Measurements from ENCODE around the gene PDE8B.
"Not testable (repeated sequence)": the region's sequence is repeated elsewhere in the genome, so short reads cannot be mapped to it uniquely, and the experiment has no call there.

PDE8B gene

DNA sequence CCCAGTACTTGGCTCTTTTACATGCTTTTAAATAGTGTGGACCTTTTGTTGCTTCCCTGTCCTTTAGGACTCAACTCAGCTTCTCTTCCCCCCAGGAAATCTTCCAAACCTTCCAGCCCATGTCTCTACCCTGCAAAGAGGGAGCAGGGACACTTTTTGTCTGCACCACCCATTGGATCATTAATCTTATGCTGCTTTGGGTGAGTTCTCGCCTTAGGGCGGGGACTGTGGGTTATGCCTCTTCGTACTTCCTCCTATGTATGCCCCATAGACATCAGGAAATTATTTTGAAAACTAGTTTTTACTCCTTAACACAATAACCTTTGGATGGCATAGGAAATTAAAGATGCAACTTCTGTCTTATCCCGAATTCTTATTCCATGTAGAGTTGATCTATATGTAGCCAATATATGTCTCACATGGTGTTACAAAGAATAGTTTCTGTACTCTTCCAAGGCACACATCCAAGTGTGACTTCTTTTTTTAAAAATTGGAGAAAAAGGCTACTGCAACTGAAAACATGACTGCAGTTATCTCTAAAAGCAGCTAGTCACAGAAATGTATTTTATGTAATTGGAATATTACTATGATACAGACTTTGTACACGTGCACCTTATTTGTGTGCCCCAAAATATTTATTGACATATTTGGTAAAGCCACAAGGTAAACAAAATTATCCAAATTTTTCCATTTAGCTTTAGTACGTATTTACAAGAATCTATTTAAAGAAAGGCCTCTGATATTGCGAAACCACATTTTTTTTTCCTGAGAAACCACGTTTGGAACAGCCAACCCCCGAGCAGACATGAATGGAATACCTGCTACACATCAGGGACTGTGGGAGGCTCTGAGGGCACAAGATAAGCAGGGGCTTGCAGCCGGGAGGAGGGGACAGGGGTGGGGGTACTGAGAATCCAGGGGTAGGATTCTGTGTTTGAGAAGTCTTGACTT is 148.1 kb downstream of the PDE8B start:
- no peak for DNase-seq (ENCODE audit: low spot score)

GRCh38 chr5:77359231-77359630 is 148.8 kb downstream of the PDE8B start:
- DNase-seq (ENCODE audit: low spot score) = no peak

GRCh38 chr5:77360381-77360780 is 149.9 kb downstream of the PDE8B start:
- DNase-seq (ENCODE audit: low spot score) = no peak

DNA sequence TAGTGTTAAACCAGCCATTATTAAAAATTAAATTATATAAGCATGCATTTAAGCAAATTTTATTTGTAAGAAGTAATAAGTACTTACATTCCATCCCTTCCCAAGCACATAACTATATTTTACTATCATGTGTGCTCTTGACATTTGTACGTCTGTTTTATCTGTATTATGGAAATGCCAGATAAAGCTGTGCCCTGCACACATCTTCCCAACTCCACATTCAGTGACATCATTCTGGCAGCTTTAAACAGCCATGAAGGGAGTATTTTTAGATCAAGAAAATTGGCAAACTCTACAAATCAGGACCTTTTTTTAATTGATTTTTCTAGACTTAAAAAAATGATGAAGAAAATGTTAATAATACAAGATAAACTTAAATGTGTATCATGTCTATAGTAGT is 150.5 kb downstream of the PDE8B start:
- DNase-seq (ENCODE audit: low spot score) = no peak

DNA sequence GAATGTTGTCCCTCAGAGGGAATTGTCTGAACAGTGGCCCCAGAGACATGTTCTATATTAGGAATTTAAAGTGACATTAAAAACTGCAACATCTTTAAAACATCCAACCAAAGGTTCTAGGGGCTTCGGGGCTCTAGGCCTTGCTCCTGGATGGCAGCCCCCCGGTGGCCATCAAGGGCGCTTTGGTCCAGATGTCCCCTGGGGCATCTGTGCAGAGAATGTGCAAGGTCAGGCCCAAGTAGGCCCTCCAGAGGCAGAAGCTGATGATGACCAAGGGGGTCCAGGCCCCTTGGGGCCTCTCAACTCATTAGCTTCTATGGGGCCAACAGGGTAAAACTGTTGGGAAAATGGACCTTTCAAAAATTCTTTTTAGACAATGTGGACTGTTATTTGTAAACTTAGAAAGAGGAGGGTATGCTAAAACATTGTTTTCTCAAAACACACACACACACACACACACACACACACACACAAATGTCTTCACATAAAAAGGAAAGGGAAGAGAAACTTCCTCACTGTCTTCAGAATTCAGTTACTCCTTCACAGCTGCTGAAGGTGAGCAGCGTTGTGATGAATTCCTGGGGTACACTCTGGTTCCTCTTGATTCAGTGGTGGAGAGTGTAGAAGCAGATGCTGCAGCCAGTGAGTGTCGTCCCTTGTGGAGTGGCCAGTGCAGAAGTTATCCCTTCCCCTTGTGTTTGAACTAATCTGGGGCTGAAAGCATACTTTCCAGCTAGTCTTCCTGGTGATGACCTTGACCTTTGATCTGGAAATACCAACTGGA is 156.4 kb downstream of the PDE8B start:
- DNase-seq (ENCODE audit: low spot score) = no peak

DNA sequence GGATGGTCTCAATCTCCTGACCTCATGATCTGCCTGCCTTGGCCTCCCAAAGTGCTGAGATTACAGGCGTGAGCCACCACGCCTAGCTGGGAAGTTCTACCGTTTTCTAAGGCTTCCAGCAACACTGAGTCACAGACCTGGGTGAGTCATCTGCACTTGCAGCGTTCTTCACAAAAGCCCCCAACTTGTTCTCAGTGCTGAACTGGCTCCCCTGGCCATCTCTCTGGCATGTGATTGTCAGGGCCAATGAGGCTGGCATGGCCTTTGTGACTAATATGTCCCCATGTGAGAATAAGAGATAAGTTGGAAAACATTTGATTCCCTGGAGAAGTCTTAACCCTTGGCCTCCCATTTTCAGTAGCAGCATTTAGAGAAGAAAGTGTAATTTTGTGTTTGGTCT is 157.3 kb downstream of the PDE8B start:
- DNase-seq (ENCODE audit: low spot score) = no peak

GRCh38 chr5:77368367-77368766 is 157.9 kb downstream of the PDE8B start:
- no peak for DNase-seq (ENCODE audit: low spot score)

DNA sequence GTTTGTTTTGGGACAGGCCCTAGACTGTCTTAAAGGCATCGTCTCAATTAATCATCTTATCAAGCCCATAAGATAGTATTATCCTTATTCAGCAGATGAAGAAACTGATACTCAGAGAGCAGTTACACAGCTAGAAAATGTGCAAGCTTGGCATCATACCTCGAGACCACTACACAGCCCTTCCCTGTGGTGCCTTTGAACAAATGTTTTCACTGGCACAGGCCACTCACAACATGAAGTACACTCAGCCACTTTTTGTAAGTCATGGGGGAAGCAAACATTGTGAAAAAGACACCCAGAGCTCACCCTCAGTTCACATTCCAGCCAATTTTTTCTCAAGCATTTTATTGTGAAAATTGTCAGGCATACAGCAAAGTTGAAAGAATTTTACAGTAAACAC is 159.1 kb downstream of the PDE8B start:
- no peak for DNase-seq (ENCODE audit: low spot score)

DNA sequence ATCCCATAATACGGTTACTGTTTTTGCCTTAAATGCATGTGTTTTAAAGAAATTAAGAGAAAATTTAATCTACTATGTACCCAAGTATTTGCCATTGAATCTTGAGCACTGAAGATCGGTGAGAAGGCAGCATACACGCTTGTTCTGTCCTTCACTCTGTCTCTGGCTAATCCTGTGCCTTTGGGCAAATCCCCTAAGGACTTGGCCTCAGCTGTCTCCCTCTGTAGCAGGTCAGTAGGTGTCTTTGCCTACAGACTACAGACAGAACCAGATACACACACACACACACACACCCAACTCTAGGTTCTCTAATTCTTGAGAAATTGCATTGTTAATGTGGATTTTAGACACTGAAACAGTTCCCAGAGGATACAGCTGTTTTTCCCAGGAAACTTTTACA is 164.2 kb downstream of the PDE8B start:
- no peak for DNase-seq (ENCODE audit: low spot score)

GRCh38 chr5:77376609-77377300 is 166.3 kb downstream of the PDE8B start:
- DNase-seq (ENCODE audit: low spot score) = no peak

DNA sequence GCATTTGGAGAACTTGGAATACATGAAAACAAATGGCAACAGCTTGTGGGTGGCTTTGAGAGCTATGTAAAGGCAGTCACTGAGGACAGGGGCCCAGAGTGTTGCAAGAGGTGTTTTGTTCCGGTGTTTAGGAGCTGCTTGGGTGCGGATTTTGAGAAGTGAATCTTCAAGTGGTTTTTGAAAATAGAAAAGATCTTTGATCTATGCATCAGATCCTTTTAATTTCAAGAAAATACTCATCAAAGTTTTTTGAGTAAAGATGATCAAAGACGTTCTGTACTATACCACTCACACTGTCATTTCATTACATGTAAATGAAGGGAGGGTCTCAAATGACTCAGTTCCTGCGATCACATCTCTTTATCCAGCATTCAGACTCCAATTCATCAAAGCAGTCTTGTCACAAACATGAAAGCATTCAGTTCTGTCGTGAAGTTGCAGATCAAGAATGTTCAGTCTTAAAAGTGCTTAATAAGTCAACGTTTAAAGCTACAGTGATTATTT is 169.1 kb downstream of the PDE8B start:
- no peak for DNase-seq (ENCODE audit: low spot score)

DNA sequence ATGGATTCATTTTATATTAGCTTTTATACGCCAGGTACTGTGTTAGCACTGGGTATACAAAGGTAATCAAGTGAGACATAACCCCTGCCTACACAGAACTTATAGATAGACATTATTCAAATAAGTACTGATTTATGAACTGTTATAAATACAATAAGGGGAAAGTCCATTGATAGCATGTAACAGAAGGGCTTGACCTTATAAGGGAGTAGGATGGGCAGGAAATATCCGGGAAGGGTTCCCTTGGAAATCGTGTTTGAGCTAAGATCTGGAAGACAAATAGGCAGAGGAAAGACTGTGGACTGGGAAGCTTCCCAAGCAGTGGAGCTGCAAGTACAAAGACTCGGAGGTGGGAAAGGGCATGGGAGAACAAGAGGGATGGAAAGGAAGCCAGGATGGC is 170.2 kb downstream of the PDE8B start:
- DNase-seq (ENCODE audit: low spot score) = no peak

- DNase-seq (ENCODE audit: low spot score) = not testable (repeated sequence)
These were observed 172.9 kb downstream of the PDE8B start for GRCh38 chr5:77383336-77383735.

DNA sequence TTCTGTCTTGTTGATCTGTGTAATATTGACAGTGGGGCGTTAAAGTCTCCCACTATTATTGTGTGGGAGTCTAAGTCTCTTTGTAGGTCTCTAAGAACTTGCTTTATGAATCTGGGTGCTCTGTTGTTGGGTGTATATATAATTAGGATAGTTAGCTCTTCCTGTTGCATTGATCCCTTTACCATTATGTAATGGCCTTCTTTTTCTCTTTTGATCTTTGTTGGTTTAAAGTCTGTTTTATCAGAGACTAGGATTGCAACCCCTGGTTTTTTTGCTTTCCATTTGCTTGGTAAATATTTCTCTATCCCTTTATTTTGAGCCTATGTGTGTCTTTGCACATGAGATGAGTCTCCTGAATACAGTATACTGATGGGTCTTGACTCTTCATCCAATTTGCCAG is 175.9 kb downstream of the PDE8B start:
- not testable (repeated sequence) for DNase-seq (ENCODE audit: low spot score)

GRCh38 chr5:77389746-77390145 is 179.3 kb downstream of the PDE8B start:
- no peak for DNase-seq (ENCODE audit: low spot score)

- no peak for DNase-seq (ENCODE audit: low spot score)
These were observed 179.7 kb downstream of the PDE8B start for GRCh38 chr5:77390221-77390620.

- DNase-seq (ENCODE audit: low spot score) = no peak
These were observed 180.3 kb downstream of the PDE8B start for GRCh38 chr5:77390795-77391194.

- DNase-seq (ENCODE audit: low spot score) = no peak
These were observed 180.8 kb downstream of the PDE8B start for GRCh38 chr5:77391240-77391765.

GRCh38 chr5:77394064-77394715 is 183.7 kb downstream of the PDE8B start:
- DNase-seq (ENCODE audit: low spot score) = no peak

DNA sequence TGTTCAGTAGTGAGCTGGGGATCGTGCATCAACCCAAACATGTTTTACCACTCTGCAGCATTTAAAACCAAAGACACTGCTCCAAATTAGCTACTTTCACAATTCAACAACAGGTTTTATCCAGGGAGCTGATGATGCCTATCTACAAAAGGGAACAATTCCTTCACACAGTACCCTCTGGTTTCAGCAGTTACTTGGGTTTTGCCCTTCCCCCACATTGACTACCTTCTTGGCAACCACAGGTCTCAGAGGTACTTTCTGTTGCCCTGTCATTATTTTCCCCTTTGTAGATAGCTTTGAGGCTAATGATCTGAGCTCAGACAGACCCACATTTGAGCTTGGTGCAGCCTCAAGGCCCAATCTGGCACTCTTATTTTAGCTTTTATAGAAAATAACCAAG is 185.5 kb downstream of the PDE8B start:
- DNase-seq (ENCODE audit: low spot score) = no peak

DNA sequence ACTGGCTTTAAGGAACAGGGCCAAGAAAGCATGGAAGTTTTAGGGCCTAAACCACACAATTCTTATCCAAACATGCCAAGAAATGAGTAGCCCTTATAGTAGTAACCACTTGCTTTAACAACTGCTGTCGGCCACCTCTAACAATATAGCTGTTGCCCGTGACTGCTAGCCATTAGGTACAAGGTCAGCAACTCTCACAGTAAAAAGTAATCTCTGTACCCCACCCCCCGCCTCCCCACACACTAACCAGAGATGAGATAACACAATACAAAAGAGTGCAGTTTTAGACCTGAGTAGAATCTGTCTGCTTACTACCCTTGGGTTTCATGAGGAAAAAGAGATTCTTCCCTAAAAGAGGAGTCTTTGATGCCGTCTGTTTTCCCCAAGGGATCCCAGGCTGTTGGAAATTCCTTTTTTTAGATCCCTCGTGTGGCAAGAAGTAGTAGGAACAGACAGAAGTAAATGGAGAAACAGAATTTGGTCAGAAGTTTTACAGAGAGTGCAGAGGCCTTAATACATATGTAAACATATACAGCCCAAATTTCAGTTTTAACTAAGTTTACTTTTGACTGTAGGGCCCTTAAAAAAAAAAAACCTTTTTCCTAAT is 187.3 kb downstream of the PDE8B start:
- no peak for DNase-seq (ENCODE audit: low spot score)

Measured in left forelimb (tissue), 1 donor.